ENCODE results near the gene IL10RA.

DNA sequence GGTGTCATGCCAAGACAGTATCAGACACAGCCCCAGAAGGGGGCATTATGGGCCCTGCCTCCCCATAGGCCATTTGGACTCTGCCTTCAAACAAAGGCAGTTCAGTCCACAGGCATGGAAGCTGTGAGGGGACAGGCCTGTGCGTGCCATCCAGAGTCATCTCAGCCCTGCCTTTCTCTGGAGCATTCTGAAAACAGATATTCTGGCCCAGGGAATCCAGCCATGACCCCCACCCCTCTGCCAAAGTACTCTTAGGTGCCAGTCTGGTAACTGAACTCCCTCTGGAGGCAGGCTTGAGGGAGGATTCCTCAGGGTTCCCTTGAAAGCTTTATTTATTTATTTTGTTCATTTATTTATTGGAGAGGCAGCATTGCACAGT, 14.6 kb downstream of the IL10RA start:
- TF ChIP-seq, protein P1, sequence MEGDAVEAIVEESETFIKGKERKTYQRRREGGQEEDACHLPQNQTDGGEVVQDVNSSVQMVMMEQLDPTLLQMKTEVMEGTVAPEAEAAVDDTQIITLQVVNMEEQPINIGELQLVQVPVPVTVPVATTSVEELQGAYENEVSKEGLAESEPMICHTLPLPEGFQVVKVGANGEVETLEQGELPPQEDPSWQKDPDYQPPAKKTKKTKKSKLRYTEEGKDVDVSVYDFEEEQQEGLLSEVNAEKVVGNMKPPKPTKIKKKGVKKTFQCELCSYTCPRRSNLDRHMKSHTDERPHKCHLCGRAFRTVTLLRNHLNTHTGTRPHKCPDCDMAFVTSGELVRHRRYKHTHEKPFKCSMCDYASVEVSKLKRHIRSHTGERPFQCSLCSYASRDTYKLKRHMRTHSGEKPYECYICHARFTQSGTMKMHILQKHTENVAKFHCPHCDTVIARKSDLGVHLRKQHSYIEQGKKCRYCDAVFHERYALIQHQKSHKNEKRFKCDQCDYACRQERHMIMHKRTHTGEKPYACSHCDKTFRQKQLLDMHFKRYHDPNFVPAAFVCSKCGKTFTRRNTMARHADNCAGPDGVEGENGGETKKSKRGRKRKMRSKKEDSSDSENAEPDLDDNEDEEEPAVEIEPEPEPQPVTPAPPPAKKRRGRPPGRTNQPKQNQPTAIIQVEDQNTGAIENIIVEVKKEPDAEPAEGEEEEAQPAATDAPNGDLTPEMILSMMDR (IDR thresholded peaks at IDR 0.05) = no peak
- TF ChIP-seq TCF7L2 (IDR thresholded peaks at IDR 0.05; ENCODE audit: low read depth, low read length) = no peak

Measured in Panc1 (cell line).